GM18508 (cell line): ENCODE measurements around the gene UBQLNL.

Experiments
- ATAC-seq: cut with Tn5 transposase; IDR thresholded peaks from one replicate; pipeline ENCODE4 v1.9.1; 2021; ENCODE audit warnings: moderate number of reproducible peaks; ENCODE audit not compliant: insufficient read depth, unreplicated experiment

The UBQLNL gene

DNA sequence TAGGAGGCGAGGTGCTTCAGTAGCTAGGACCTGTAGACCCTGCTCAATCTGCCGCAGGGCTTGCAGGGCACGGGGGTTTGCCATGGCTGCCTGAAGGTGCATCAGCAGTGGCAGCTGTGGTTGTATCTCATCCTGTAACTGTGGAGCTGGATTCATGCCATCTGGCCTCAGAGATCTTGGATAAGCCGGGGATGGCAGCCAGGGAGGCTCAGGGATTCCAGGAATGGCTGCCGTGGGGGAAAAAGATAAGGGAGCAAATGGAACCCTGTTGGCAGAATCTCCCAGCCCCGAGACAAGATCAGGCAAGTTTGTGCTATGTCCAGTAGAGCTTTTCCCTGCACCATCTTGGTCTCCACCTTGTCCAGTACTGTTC lies 8.6 kb downstream of the UBQLNL start:
- ATAC-seq, result no peak

DNA sequence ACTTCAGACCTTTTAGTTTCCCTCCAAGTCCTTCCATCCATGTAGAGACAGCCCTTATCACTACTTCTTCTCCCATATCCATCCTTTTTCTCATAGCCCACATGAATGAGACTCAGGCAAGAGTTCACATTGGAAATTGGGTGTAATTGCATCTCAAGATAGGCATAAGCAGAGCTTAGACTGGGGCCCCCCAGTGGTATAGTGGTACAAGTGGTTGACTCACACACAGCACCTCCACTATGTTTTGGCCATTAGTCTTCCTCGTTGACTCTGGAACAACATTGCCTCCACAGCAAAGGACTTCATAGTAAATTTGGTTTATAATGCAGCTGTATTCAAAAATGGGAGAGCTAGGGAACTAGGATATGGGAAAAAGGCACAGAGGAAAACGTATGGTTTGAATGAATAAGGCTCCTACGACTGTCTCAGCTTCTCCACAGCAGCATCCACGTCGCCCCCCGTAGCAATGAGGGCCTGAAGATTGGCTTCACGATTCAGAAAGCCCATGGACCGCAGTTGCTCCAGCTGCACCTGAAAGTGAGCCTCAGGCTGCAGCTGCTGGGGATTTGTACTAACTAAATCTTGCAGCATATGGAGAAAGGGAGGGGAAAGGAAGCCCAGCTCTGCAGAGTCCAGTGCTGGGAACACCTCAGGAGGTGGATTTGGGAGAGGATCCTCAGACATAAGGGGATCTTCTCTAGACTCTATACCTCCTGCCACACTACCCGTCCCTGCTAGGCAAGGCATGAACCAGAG lies 9.1 kb downstream of the UBQLNL start:
- ATAC-seq, result no peak

DNA sequence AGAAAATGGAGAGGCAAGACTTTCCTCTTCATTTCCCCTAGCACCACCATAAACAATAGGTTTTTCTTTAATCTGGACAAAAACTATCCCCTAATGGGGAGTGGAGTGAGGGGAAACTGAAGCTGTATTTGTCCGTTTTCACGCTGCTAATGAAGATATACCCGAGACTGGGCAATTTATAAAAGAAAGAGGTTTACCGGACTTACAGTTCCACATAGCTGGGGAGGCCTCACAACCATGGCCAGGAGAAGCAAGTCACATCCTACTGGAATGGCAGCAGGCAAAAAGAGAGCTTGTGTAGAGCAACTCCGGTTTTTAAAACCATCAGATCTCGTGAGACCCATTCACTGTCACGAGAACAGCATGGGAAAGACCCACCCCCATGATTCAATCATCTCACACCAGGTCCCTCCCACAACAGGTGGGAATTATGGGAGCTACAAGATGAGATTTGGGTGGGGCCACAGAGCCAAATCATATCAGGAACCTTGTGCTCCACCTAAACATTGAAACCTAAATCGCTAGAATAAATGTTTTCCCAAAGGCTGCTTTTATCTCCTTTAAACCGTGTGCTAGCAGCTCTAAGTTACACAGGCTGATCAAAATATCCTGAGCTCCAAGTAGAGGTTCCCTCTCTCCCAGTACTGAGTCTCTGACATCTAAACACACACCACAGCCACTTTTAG lies 11.0 kb downstream of the UBQLNL start:
- ATAC-seq, result no peak

DNA sequence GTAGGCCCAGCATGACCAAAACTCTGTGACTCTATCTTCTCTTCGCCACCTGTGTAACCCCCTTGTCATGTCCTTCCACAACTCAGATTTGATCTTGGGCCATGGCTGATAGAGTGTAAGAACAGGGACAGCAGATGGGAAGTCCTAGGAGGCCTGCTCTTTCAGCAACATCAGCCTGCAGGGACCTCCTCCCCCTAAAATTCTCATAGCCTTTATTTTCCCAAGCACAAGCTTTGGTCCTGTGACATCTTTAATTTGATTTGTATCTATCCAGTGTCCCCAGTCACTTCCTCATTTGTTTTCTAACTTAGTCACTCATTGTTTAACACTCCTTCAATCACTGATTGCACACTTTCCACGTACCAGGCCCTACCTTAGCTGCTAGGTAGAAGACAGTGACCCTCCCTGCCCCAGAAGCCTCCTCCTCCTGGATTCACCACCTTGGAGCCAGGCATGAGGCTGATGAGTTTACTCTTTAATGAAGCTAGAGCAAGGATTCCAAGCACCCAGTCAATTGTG lies 12.0 kb downstream of the UBQLNL start:
- no peak for ATAC-seq

DNA sequence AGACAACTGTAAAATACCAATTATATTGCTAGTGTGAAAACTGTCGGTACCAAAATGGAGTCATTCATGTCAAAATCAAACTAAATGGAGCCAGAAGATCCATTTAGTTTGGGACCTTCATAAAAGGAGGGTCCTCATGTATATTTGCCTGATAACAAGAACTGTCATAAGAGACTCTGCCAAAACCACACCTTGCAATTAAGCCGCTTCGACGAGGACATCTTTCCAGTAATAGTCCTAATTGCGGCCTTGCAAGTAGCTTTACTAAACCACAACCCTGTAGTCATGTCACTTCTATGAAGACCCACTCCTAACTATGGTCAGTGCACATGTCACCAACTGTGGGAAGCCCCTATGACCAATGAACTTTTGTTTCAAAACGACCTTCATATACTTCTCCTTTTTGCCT lies 16.1 kb downstream of the UBQLNL start:
- ATAC-seq, result no peak

DNA sequence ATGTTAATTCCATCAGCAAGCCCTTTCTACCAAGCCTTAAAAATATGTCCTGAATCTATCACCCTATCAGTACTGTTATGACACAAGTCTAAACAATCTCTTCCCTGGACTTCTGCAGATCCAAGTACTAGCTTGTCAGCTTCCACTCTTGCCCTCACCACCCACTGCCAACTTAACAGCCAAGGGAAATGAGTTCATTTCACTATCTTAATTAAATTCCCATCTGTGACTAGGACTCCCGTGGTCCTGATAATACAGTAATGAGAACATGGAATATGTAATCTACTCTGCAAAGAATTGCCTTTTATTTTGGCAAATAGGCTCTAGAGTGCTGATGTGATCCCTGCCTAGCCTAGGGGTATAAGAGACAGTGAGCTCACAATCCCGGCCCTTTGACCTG lies 16.8 kb downstream of the UBQLNL start:
- ATAC-seq, result no peak

DNA sequence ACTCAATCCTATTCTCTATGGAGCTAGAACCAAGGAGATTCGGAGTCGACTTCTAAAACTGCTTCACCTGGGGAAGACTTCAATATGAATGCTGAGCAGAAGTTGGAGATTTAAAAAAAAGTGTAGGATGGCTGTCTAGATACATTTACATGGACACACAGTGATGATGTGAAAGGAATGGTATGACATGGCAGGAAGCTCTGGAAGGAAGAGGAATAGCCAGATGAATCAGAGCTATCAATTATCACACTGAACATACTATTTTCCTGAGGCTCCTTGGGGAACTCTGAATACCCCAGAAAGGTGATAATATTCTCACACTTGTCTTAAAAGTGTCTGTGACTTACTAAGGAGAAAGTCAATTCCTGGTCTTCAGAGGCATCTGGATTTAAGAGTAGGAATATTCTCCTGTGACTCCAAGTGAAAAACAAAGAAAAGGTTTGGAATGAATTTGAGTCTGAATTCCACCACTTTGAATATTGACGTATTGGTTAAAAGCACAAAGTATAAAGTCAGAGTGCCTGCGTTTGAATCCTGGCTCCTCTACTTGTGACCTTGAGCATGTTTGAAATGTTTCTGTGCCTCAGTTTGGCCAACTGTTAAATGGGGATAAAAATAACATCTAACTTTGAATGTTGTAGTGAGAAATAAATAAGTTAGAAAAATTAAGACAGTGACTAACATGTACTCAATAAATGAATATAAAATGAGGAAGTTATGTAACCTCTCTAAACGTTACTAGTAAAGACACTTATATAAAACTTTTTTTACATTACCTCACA lies 26.7 kb downstream of the UBQLNL start:
- no peak for ATAC-seq

DNA sequence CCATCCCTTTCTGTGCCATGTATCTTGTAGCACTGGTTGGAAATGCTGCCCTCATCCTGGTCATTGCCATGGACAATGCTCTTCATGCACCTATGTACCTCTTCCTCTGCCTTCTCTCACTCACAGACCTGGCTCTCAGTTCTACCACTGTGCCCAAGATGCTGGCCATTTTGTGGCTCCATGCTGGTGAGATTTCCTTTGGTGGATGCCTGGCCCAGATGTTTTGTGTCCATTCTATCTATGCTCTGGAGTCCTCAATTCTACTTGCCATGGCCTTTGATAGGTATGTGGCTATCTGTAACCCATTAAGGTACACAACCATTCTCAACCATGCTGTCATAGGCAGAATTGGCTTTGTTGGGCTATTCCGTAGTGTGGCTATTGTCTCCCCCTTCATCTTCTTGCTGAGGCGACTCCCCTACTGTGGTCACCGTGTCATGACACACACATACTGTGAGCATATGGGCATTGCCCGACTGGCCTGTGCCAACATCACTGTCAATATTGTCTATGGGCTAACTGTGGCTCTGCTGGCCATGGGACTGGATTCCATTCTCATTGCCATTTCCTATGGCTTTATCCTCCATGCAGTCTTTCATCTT lies 27.6 kb downstream of the UBQLNL start:
- no peak for ATAC-seq

DNA sequence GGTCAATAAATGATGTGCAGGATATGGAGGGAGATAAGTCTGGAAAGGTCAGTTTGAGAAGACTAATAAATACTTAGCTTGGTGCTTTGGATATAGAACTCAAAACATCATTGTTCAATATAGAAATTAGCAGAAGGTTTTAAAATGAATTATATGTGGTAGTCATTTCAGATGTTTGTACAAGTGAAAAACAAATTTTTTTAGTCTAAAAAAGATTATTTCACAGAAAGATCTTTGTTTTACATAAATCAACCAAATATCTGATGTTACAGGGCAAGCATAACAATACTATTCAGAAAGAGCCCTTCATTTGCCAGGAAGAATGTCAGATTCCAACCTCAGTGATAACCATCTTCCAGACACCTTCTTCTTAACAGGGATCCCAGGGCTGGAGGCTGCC lies 28.1 kb downstream of the UBQLNL start, which contains the start of gene OR52D1:
TSS of gene OR52D1 (plus strand) at position 301 of the 400 bp plus-strand sequence. CDS start at position 323, 22 bp downstream.
- no peak for ATAC-seq

DNA sequence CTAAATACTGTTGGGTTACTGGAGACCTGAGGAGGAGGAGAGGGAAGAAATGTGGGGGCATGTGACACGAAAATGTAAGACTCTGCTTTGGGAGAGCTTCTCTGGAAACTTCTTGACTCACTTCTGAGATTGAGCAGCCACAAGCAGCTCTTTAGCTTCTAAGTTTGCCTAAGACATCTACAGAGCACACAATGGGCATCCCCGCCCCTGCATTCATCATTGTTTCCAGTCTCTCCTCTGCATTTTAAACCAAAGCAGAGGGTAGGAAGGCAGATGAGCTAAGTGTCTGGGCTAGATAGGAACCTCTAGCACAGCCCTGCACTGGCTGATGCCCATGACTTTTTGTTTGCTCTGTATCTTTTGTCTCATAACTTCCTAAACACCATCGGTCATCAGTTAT lies 30.1 kb downstream of the UBQLNL start:
- ATAC-seq, result no peak

DNA sequence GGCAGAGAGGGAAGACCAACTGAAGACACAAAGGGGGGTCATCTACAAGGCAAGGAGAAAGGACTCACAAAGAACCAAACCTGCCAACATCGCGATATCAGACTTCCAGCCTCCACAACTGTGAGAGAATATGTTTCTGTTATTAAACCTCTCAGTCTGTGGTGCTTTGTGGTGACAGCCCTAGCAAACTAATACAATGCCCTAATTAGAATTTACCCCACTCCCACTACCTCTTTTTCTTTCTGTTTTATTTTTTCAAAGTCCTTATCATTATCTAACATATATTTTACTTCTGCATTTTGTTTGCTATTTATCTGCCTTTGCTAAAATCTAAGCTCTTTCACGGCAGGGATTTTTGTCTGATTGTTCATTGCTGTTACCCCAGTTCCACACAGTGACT lies 30.5 kb downstream of the UBQLNL start:
- ATAC-seq, result no peak

DNA sequence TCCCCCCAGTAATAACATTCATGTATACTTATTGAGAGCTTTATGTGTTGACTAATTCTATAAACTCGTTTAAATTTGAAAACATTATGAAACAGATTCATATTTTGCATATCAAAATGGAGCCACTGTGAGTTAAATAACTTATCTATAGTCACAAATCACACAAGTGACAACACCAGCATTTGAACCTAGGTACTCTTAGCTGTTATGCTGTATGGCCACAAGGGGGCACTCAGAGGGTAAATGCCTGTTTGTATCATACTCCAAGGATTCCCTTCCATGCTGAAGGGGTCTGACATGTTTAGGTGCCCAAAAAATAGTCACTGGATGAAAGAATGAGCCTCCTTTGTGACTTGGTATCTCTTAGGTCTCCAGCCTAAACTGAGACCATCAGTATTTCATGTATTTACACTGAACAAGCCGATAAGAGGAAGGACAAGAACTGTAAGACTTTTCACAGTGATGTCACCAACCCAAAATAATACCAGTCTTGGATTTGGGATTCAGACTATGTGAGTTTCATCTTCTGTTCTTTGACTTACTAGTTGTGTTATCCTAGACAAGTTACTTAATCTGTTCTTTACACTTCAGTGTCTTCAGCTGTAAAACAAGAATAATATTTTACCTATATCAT lies 40.2 kb downstream of the UBQLNL start:
- no peak for ATAC-seq

DNA sequence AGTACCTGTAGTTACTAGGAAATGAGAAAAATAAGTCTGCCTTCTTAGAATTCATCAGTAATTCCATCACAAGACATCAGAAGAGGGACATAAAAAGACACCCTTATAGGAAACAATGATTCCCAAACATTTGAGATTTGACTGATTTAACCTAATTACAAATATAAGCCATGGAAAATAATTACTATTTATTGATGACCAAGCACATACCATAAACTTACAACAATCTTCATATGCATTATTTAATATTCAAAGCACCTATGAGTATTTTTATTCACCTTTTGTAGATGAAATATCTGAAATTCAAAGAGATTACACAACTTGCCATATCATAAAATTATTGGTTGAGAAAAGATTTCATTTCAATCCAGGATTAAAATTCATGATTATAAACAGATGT lies 42.6 kb downstream of the UBQLNL start:
- no peak for ATAC-seq

DNA sequence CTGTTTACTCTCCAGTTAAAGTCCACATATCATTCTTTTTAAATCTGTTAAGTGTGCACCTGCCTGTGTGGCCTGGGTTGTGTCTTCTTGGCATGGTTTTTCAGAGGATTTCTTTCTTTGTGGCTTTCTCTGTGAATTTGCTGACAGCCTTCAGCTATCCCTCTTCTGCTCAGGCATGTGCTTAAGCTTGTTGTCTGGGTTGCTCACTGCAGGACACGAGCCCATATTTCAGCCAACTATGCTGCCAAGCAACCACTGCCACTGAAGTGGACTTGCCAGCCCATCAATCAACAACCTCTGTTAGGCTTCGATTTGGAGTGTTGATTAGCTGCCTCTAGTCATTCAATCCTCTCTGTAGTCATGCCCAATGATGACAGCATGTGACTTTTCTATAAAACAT lies 49.0 kb downstream of the UBQLNL start:
- ATAC-seq, result no peak
